Fibroblast of the aortic adventitia (primary cell): ENCODE results near the gene ATG101. TPM values are rescaled to one million over a fixed set of nuclear protein-coding genes. Genes with fewer than 3 reads are reported as not detected.

Experiments
- DNase-seq: peaks from one replicate; pipeline ENCODE4 v3.0.0-alpha.2; 2010; ENCODE audit warnings: low read depth
- H3K4me3 ChIP-seq: 2 replicates; pipeline ENCODE4 v1.5.1; 2011; ENCODE audit warnings: low read depth, mild to moderate bottlenecking, control low read depth, low read length, moderate library complexity
- CTCF ChIP-seq: IDR thresholded peaks from 2 replicates; pipeline ENCODE4 v1.5.1; 2011; ENCODE audit warnings: mild to moderate bottlenecking, low read length, control low read depth, inconsistent platforms; ENCODE audit not compliant: insufficient read depth
- total RNA-seq: library from RNA; depleted of rRNA; stranded (reverse); fragments of >200 nt; gene quantifications from 2 replicates; pipeline ENCODE4 v1.2.3, GENCODE V29; 2012; ENCODE audit warnings: low replicate concordance

Gene ATG101
- total RNA-seq, 1 donor, result 41.1 TPM

GRCh38 chr12:52049286-52049685 lies 20.5 kb upstream of the ATG101 start:
- TF ChIP-seq CTCF, result no peak
- no peak overlapping the region for H3K4me3 ChIP-seq
- DNase-seq, result no peak

- H3K4me3 ChIP-seq, result no peak overlapping the region
- no peak for TF ChIP-seq CTCF
- DNase-seq, result no peak
Measured at GRCh38 chr12:52049688-52050087, 20.1 kb upstream of the ATG101 start.

GRCh38 chr12:52050116-52050757 lies 19.5 kb upstream of the ATG101 start:
- TF ChIP-seq CTCF, result no peak
- peak; percentile 73 for DNase-seq
- peak overlapping the region; percentile 66 for H3K4me3 ChIP-seq

GRCh38 chr12:52050758-52051541 lies 18.8 kb upstream of the ATG101 start, which contains the start of gene NR4A1:
TSS of gene NR4A1 (plus strand) at chr12:52051442. CDS start at chr12:52054329, 2,887 bp downstream.
- peak; percentile 95 for DNase-seq
- peak; percentile 15 for TF ChIP-seq CTCF
- peak within 1 kb of the TSS; percentile 79 for H3K4me3 ChIP-seq

- DNase-seq, result peak; percentile 65
- H3K4me3 ChIP-seq, result peak overlapping the region; percentile 79
- TF ChIP-seq CTCF, result no peak
Measured at GRCh38 chr12:52052468-52053186, 17.2 kb upstream of the ATG101 start.

GRCh38 chr12:52053536-52054209 lies 16.1 kb upstream of the ATG101 start:
- no peak for TF ChIP-seq CTCF
- DNase-seq, result peak; percentile 70
- H3K4me3 ChIP-seq, result peak overlapping the region; percentile 14
